Hematopoietic multipotent progenitor cell treated with erythropoietin and hydrocortisone succinate and interleukin-3 and kit ligand, for 17 days (in vitro differentiated cells): Measurements from ENCODE around the gene KIF6.
"Not testable (repeated sequence)": the region's sequence is repeated elsewhere in the genome, so short reads cannot be mapped to it uniquely, and the experiment has no call there.

Experiments used
- DNase-seq: peaks from one replicate; pipeline ENCODE4 v3.0.0-alpha.2; 2015; ENCODE audit warnings: low spot score

KIF6 gene

GRCh38 chr6:39724787-39725631, at the start of gene KIF6:
Gene KIF6, minus strand, starts transcription at chr6:39725408. Its CDS starts 98 bp downstream, at chr6:39725310.
- DNase-seq = peak; percentile 72

GRCh38 chr6:39773782-39774181, 48.6 kb upstream of the KIF6 start:
- DNase-seq = no peak

GRCh38 chr6:39772559-39773273, 47.5 kb upstream of the KIF6 start:
- DNase-seq = no peak

GRCh38 chr6:39770446-39770845, 45.2 kb upstream of the KIF6 start:
- no peak for DNase-seq

- DNase-seq = no peak
Observed at GRCh38 chr6:39769012-39769411, 43.8 kb upstream of the KIF6 start.

GRCh38 chr6:39765508-39766065, 40.4 kb upstream of the KIF6 start:
- DNase-seq = no peak

GRCh38 chr6:39760226-39760952, 35.2 kb upstream of the KIF6 start:
- DNase-seq = no peak

GRCh38 chr6:39758905-39759605, 33.8 kb upstream of the KIF6 start:
- no peak for DNase-seq

- no peak for DNase-seq
Observed at GRCh38 chr6:39756582-39756981, 31.4 kb upstream of the KIF6 start.

- no peak for DNase-seq
Observed at GRCh38 chr6:39755231-39755630, 30.0 kb upstream of the KIF6 start.

- DNase-seq = no peak
Observed at GRCh38 chr6:39754514-39755115, 29.4 kb upstream of the KIF6 start.

GRCh38 chr6:39753725-39754045, 28.5 kb upstream of the KIF6 start:
- DNase-seq = no peak

- DNase-seq = no peak
Observed at GRCh38 chr6:39752835-39753724, 27.9 kb upstream of the KIF6 start.

GRCh38 chr6:39746795-39747194, 21.6 kb upstream of the KIF6 start:
- DNase-seq = no peak

GRCh38 chr6:39733704-39734103, 8.5 kb upstream of the KIF6 start:
- DNase-seq = no peak

- no peak for DNase-seq
Observed at GRCh38 chr6:39731565-39731964, 6.4 kb upstream of the KIF6 start.

GRCh38 chr6:39729945-39730344, 4.7 kb upstream of the KIF6 start:
- DNase-seq = no peak

- DNase-seq = no peak
Observed at GRCh38 chr6:39725632-39725997, 407 bp upstream of the KIF6 start.

- DNase-seq = not testable (repeated sequence)
Observed at GRCh38 chr6:39723350-39723749, 1.9 kb downstream of the KIF6 start.

GRCh38 chr6:39714802-39715201, 10.4 kb downstream of the KIF6 start:
- no peak for DNase-seq
